DOHH2 (cell line): Measurements from ENCODE around the gene TCTN3.

Experiments used
- CTCF ChIP-seq: fragments of 200-600 bp; sonication (generic); IDR thresholded peaks from one replicate; pipeline ENCODE4 v1.5.1; 2014; ENCODE audit warnings: antibody characterized with exemption, mild to moderate bottlenecking, low read depth, low read length; ENCODE audit not compliant: poor library complexity, severe bottlenecking
- EZH2phosphoT487 ChIP-seq: fragments of 200-600 bp; sonication (generic); IDR thresholded peaks from 2 replicates; pipeline ENCODE4 v1.6.1; 2017; ENCODE audit warnings: borderline replicate concordance, mild to moderate bottlenecking, antibody characterized with exemption, low read length, moderate library complexity, mixed read lengths

GRCh38 chr10:95644901-95645300, 48.8 kb downstream of the TCTN3 start:
- TF ChIP-seq CTCF (no peak), EZH2phosphoT487 (no peak)
